ENCODE measurements around the gene COLEC11. TPM values are rescaled to one million over a fixed set of nuclear protein-coding genes. Genes with fewer than 3 reads are reported as not detected.

COLEC11 gene
- total RNA-seq, 2 experiments from 2014 or later: 1.7 TPM; not detected in 1

DNA sequence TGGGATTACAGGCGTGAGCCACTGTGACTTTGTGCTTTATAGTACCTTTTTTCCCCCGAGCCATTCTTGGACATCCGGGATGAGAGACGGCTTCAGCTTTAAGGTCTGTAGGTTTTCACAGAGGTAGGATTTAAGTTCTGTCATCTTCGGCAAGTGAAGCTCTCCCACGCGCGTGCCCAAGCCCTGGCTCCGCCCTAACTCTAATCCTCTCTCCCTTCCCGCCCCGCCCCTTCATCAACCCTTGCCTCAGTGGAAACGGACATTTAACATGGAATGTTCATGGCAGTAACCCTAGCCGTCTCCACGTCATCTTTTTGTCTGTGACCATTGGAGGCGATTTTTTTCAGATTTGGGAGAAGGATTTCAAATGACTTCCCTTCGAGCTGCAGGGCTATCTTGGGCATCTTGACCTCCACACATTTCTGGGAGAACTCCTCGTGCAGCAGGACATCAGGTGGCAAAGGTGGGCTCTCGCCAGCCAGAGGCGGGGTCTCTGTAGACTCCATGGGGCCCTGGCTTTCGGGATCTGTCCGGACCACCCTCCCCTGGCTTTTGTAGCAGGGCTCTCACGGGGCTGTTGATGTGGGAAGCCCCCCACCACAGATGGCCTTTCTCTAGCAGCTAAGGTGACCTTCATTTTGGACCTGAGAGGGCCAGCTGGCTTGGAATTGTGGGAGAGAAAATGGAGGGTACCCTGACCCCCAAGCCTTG is 6.8 kb downstream of the COLEC11 start:
- DNase-seq (ENCODE audit: low spot score): no peak
- no peak overlapping the region for H3K4me2 ChIP-seq (ENCODE audit: low read length)
- no peak overlapping the region for H3K27ac ChIP-seq (ENCODE audit: low read depth, low read length, poor library complexity, severe bottlenecking)
- H2AFZ ChIP-seq (ENCODE audit: low read length): no peak overlapping the region
- no peaks in the 10 kb centered on the region for H4K20me1 ChIP-seq (ENCODE audit: insufficient read depth, low read length)
- intact Hi-C loops (cut with micrococcal nuclease; ENCODE audit: unreplicated experiment): no loop called here
- H3K79me2 ChIP-seq (ENCODE audit: insufficient read depth, low read depth, low read length): no peaks in the 10 kb centered on the region
- no peak overlapping the region for H3K4me3 ChIP-seq (ENCODE audit: low read depth, low read length, poor library complexity, severe bottlenecking)
- H3K9me2 ChIP-seq (ENCODE audit: insufficient read depth, low read length): no peaks in the 10 kb centered on the region
- H3K9me3 ChIP-seq (ENCODE audit: low read length): peaks cover 9% of the 10 kb centered on the region; the same call in 1 of the 2 replicates
- TF ChIP-seq EZH2phosphoT487 (IDR thresholded peaks at IDR 0.05; ENCODE audit: borderline replicate concordance, low read depth, low read length): no peak
- TF ChIP-seq, protein P1, sequence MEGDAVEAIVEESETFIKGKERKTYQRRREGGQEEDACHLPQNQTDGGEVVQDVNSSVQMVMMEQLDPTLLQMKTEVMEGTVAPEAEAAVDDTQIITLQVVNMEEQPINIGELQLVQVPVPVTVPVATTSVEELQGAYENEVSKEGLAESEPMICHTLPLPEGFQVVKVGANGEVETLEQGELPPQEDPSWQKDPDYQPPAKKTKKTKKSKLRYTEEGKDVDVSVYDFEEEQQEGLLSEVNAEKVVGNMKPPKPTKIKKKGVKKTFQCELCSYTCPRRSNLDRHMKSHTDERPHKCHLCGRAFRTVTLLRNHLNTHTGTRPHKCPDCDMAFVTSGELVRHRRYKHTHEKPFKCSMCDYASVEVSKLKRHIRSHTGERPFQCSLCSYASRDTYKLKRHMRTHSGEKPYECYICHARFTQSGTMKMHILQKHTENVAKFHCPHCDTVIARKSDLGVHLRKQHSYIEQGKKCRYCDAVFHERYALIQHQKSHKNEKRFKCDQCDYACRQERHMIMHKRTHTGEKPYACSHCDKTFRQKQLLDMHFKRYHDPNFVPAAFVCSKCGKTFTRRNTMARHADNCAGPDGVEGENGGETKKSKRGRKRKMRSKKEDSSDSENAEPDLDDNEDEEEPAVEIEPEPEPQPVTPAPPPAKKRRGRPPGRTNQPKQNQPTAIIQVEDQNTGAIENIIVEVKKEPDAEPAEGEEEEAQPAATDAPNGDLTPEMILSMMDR (conservative IDR thresholded peaks at IDR 0.05; ENCODE audit: low read length): no peak
- no TSS peak for BruUV-seq (replicated peaks)
- ChIA-PET POLR2A (interaction anchor here (0.6 to 1.5 kb wide), 4 partner anchors 8 to 23 kb away, joined by 3 to 4 read pairs (median 3); no protein-coding TSS in a partner anchor), CTCF (ENCODE audit: unreplicated experiment) (no interaction called here)
- H3K4me1 ChIP-seq (ENCODE audit: insufficient read depth, low read length, poor library complexity, severe bottlenecking): peaks cover 12% of the 10 kb centered on the region
- no peaks in the 10 kb centered on the region for H3K36me3 ChIP-seq (ENCODE audit: insufficient read depth, low read length)

DNA sequence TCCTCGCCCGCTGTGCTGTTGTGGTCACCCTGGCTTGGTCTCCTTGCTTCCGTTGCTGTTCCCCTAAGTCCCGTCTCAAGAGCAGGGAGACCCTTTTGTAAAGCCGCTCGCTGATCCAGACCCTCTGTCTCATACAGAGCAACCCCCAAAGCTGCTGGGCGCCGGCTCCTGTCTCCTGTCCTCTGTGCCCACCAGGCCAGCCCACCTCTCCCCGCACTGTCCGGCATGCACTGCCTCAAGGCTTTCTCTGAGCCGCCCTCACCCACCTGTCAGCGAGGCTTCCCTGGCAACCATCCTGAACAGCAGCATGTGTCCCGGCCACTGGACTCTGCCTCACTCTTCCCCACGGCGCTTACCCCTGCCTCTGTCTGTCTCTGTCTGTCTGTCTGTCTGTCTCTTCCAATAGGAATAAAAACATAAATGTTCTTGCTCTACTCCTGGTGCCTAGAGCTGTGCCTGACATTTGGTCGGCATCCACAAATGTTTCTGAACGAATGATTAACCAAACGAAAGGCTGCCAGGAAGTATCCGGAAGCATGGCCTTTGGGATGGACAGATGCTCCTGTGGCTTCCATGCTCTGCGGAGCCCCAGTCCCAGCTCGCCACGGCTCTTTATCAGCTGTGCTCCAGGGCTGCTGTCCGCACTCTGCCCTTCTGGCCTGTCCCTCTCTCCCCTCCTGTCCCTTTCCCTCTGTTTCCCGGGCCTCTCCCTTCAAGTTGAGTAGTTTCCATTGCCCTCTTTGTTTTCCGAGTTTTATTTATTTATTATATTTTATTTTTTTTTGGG is 7.8 kb downstream of the COLEC11 start:
- DNase-seq (ENCODE audit: low spot score): no peak
- ChIA-PET CTCF (ENCODE audit: unreplicated experiment) (no interaction called here), POLR2A (interaction anchor here (1.0 to 1.5 kb wide), 2 partner anchors 16 to 24 kb away, joined by 3 read pairs; no protein-coding TSS in a partner anchor)
- Histone ChIP-seq H3K9me3 (ENCODE audit: low read length) (peaks cover 9% of the 10 kb centered on the region; the same call in 1 of the 2 replicates), H3K4me2 (ENCODE audit: low read length) (no peak overlapping the region), H3K79me2 (ENCODE audit: insufficient read depth, low read depth, low read length) (no peaks in the 10 kb centered on the region), H2AFZ (ENCODE audit: low read length) (no peak overlapping the region), H4K20me1 (ENCODE audit: insufficient read depth, low read length) (no peaks in the 10 kb centered on the region), H3K27ac (ENCODE audit: low read depth, low read length, poor library complexity, severe bottlenecking) (no peak overlapping the region), H3K36me3 (ENCODE audit: insufficient read depth, low read length) (no peaks in the 10 kb centered on the region), H3K9me2 (ENCODE audit: insufficient read depth, low read length) (no peaks in the 10 kb centered on the region), H3K4me1 (ENCODE audit: insufficient read depth, low read length, poor library complexity, severe bottlenecking) (peaks cover 13% of the 10 kb centered on the region), H3K4me3 (ENCODE audit: low read depth, low read length, poor library complexity, severe bottlenecking) (no peak overlapping the region)
- TF ChIP-seq, protein P1 (conservative IDR thresholded peaks at IDR 0.05; ENCODE audit: low read length): no peak
- TF ChIP-seq EZH2phosphoT487 (IDR thresholded peaks at IDR 0.05; ENCODE audit: borderline replicate concordance, low read depth, low read length): no peak
- intact Hi-C loops (cut with micrococcal nuclease; ENCODE audit: unreplicated experiment): no loop called here
- BruUV-seq (replicated peaks): no TSS peak

All from OCI-LY7 (cell line).